LNCaP clone FGC (cell line): ENCODE results near the gene ANKRD39.

Source experiments
- DNase-seq: peaks from one replicate; pipeline ENCODE4 v3.0.0-alpha.2; 2011; ENCODE audit warnings: low read depth
- H3K4me3 ChIP-seq: 2 replicates; pipeline ENCODE4 v1.5.1; 2011; ENCODE audit warnings: mild to moderate bottlenecking, low read depth, low read length, control low read depth
- CTCF ChIP-seq: IDR thresholded peaks from 2 replicates; pipeline ENCODE4 v1.5.1; 2012; ENCODE audit warnings: mild to moderate bottlenecking; ENCODE audit not compliant: control insufficient read depth, insufficient read depth; ENCODE audit errors: extremely low read depth

Gene ANKRD39

GRCh38 chr2:96800061-96801004, 57.5 kb downstream of the ANKRD39 start:
- no peak for DNase-seq
- H3K4me3 ChIP-seq = no peak overlapping the region
- no peak for TF ChIP-seq CTCF

- H3K4me3 ChIP-seq = no peak overlapping the region
- TF ChIP-seq CTCF = no peak
- DNase-seq = no peak
Measured at GRCh38 chr2:96799623-96799935, 58.2 kb downstream of the ANKRD39 start.

- no peak for TF ChIP-seq CTCF
- no peak overlapping the region for H3K4me3 ChIP-seq
- no peak for DNase-seq
Measured at GRCh38 chr2:96798733-96799622, 58.8 kb downstream of the ANKRD39 start.
